CD4-positive, CD25-positive, alpha-beta regulatory T cell (primary cell): ENCODE data around the gene VSTM2B. TPM values are rescaled to one million over a fixed set of nuclear protein-coding genes. Genes with fewer than 3 reads are reported as not detected.

Experiments
- ATAC-seq, 2 donors: fragments of 150-1000 bp; cut with Tn5 transposase; one replicate each; pipeline ENCODE4 v1.10.0; 2021; ENCODE audit warnings: low read depth in 2 of 2, moderate number of reproducible peaks in 2 of 2, moderate library complexity in 1 of 2
- DNase-seq, 3 donors: peaks; one replicate each; pipeline versions ENCODE4 v3.0.0 to v3.0.0-alpha.2; 2012 to 2022; ENCODE audit warnings: mixed read lengths in 1 of 3
- H3K27ac ChIP-seq: one replicate; pipeline ENCODE4 v1.7.0; 2013; ENCODE audit warnings: mild to moderate bottlenecking, low read length; ENCODE audit not compliant: insufficient read depth, poor library complexity, severe bottlenecking
- H3K27me3 ChIP-seq: one replicate; pipeline ENCODE4 v1.7.0; 2013; ENCODE audit warnings: low read length; ENCODE audit not compliant: control insufficient read depth, insufficient read depth
- H3K36me3 ChIP-seq: one replicate; pipeline ENCODE4 v1.7.0; 2013; ENCODE audit warnings: mild to moderate bottlenecking, low read length, moderate library complexity; ENCODE audit not compliant: control insufficient read depth, insufficient read depth
- H3K4me1 ChIP-seq: 2 replicates; pipeline ENCODE4 v1.7.0; 2013; ENCODE audit warnings: mild to moderate bottlenecking, low read length; ENCODE audit not compliant: insufficient read depth, control insufficient read depth, poor library complexity, severe bottlenecking
- H3K4me3 ChIP-seq: one replicate; pipeline ENCODE4 v1.7.0; 2013; ENCODE audit warnings: low read depth, mild to moderate bottlenecking, low read length, moderate library complexity
- H3K9me3 ChIP-seq, 2 experiments: 1 replicate in 1 of 2; 2 replicates in 1 of 2; pipeline ENCODE4 v1.7.0; 2013; ENCODE audit warnings: low read length in 2 of 2, mild to moderate bottlenecking in 1 of 2, moderate library complexity in 1 of 2; ENCODE audit not compliant: control insufficient read depth in 2 of 2
- H3K27ac Mint-ChIP-seq, 3 donors: one replicate each; pipeline ENCODE4 v1.8.0; 2020 to 2022; ENCODE audit warnings: mild to moderate bottlenecking in 3 of 3, mixed read lengths in 3 of 3, moderate library complexity in 2 of 3
- H3K27me3 Mint-ChIP-seq: one replicate; pipeline ENCODE4 v1.8.0; 2022; ENCODE audit warnings: mild to moderate bottlenecking, mixed read lengths
- H3K36me3 Mint-ChIP-seq: one replicate; pipeline ENCODE4 v1.8.0; 2020; ENCODE audit warnings: mixed read lengths
- H3K4me1 Mint-ChIP-seq, 4 donors: one replicate each; pipeline ENCODE4 v1.8.0; 2020 to 2022; ENCODE audit warnings: mixed read lengths in 4 of 4, mild to moderate bottlenecking in 1 of 4
- H3K4me3 Mint-ChIP-seq, 4 donors: one replicate each; pipeline ENCODE4 v1.8.0; 2020 to 2022; ENCODE audit warnings: mild to moderate bottlenecking in 4 of 4, mixed read lengths in 4 of 4, moderate library complexity in 3 of 4
- H3K9me3 Mint-ChIP-seq, 7 donors: one replicate each; pipeline ENCODE4 v1.8.0; 2020 to 2022; ENCODE audit warnings: mixed read lengths in 7 of 7, mild to moderate bottlenecking in 3 of 7, moderate library complexity in 2 of 7
- polyA plus RNA-seq, 4 donors: library from polyadenylated mRNA; unstranded; fragments of 300-500 nt; fragmentation: Illumina TruSeq; gene quantifications; one replicate each; pipeline ENCODE4 v1.2.3, GENCODE V29; 2021
- total RNA-seq: library from RNA; stranded (reverse); gene quantifications from one replicate; pipeline ENCODE4 v1.2.3, GENCODE V29; 2022

VSTM2B gene
- total and polyA plus RNA-seq, 5 donors from 2014 or later: not detected

GRCh38 chr19:29489172-29489951, 36.4 kb upstream of the VSTM2B start:
- Histone ChIP-seq H3K4me3 (no peak overlapping the region), H3K36me3 (no peaks in the 10 kb centered on the region), H3K27me3 (peaks cover 8% of the 10 kb centered on the region), H3K4me1 (no peaks in the 10 kb centered on the region), H3K9me3 (no peaks in the 10 kb centered on the region), H3K27ac (no peak overlapping the region)
- H3K4me3 Mint-ChIP-seq: no peak overlapping the region
- DNase-seq (no peak), ATAC-seq (no peak)
- peaks cover 0 to 7% (median 0%) of the 10 kb centered on the region in 7 donors for H3K9me3 Mint-ChIP-seq
- H3K27me3 Mint-ChIP-seq: peaks cover 35% of the 10 kb centered on the region
- no peaks in the 10 kb centered on the region for H3K36me3 Mint-ChIP-seq
- H3K4me1 Mint-ChIP-seq: no peaks in the 10 kb centered on the region
- H3K27ac Mint-ChIP-seq: no peak overlapping the region

- Histone ChIP-seq H3K27ac (no peak overlapping the region), H3K4me1 (no peaks in the 10 kb centered on the region), H3K9me3 (no peaks in the 10 kb centered on the region), H3K4me3 (no peak overlapping the region), H3K27me3 (peaks cover 8% of the 10 kb centered on the region), H3K36me3 (no peaks in the 10 kb centered on the region)
- Mint-ChIP-seq H3K27ac (no peak overlapping the region), H3K27me3 (peaks cover 32% of the 10 kb centered on the region), H3K9me3 (peaks cover 0 to 4% (median 0%) of the 10 kb centered on the region in 7 donors), H3K4me1 (no peaks in the 10 kb centered on the region), H3K4me3 (no peak overlapping the region), H3K36me3 (no peaks in the 10 kb centered on the region)
- DNase-seq: no peak
- ATAC-seq: no peak
These were observed 34.3 kb upstream of the VSTM2B start for GRCh38 chr19:29491491-29491890.

- no peaks in the 10 kb centered on the region for H3K36me3 Mint-ChIP-seq
- H3K9me3 ChIP-seq: no peaks in the 10 kb centered on the region
These were observed 33.7 kb upstream of the VSTM2B start for GRCh38 chr19:29491995-29492577.

GRCh38 chr19:29492769-29493168, 33.0 kb upstream of the VSTM2B start:
- Mint-ChIP-seq H3K4me3 (no peak overlapping the region), H3K27ac (peak overlapping the region in 1 of 3 donors; percentile 43), H3K4me1 (no peaks in the 10 kb centered on the region), H3K9me3 (peaks cover 0 to 5% (median 0%) of the 10 kb centered on the region in 7 donors), H3K36me3 (no peaks in the 10 kb centered on the region), H3K27me3 (peaks cover 32% of the 10 kb centered on the region)
- peaks cover 8% of the 10 kb centered on the region for H3K27me3 ChIP-seq
- H3K4me1 ChIP-seq: no peaks in the 10 kb centered on the region
- H3K36me3 ChIP-seq: no peaks in the 10 kb centered on the region
- no peak for DNase-seq
- no peak overlapping the region for H3K4me3 ChIP-seq
- ATAC-seq: no peak
- H3K9me3 ChIP-seq: no peaks in the 10 kb centered on the region
- no peak overlapping the region for H3K27ac ChIP-seq

More at GRCh38 chr19:29491995-29492577, 33.7 kb upstream of the VSTM2B start:
- H3K4me3 Mint-ChIP-seq: no peak overlapping the region
- H3K4me1 Mint-ChIP-seq: no peaks in the 10 kb centered on the region
- ATAC-seq (no peak), DNase-seq (no peak)
- peaks cover 32% of the 10 kb centered on the region for H3K27me3 Mint-ChIP-seq
- Histone ChIP-seq H3K27me3 (peaks cover 8% of the 10 kb centered on the region), H3K27ac (no peak overlapping the region), H3K4me3 (no peak overlapping the region), H3K36me3 (no peaks in the 10 kb centered on the region), H3K4me1 (no peaks in the 10 kb centered on the region)
- H3K27ac Mint-ChIP-seq: peak overlapping the region in 1 of 3 donors; percentile 82
- peaks cover 0 to 5% (median 0%) of the 10 kb centered on the region in 7 donors for H3K9me3 Mint-ChIP-seq

- Histone ChIP-seq H3K4me3 (no peak overlapping the region), H3K4me1 (no peaks in the 10 kb centered on the region), H3K27me3 (peaks cover 8% of the 10 kb centered on the region), H3K9me3 (no peaks in the 10 kb centered on the region), H3K36me3 (no peaks in the 10 kb centered on the region), H3K27ac (no peak overlapping the region)
- no peak overlapping the region for H3K27ac Mint-ChIP-seq
- H3K4me3 Mint-ChIP-seq: no peak overlapping the region
- no peaks in the 10 kb centered on the region for H3K36me3 Mint-ChIP-seq
- DNase-seq (no peak), ATAC-seq (no peak)
- H3K9me3 Mint-ChIP-seq: peaks cover 0 to 5% (median 0%) of the 10 kb centered on the region in 7 donors
- H3K27me3 Mint-ChIP-seq: peaks cover 23% of the 10 kb centered on the region
- H3K4me1 Mint-ChIP-seq: no peaks in the 10 kb centered on the region
These were observed 30.7 kb upstream of the VSTM2B start for GRCh38 chr19:29495091-29495490.

DNA sequence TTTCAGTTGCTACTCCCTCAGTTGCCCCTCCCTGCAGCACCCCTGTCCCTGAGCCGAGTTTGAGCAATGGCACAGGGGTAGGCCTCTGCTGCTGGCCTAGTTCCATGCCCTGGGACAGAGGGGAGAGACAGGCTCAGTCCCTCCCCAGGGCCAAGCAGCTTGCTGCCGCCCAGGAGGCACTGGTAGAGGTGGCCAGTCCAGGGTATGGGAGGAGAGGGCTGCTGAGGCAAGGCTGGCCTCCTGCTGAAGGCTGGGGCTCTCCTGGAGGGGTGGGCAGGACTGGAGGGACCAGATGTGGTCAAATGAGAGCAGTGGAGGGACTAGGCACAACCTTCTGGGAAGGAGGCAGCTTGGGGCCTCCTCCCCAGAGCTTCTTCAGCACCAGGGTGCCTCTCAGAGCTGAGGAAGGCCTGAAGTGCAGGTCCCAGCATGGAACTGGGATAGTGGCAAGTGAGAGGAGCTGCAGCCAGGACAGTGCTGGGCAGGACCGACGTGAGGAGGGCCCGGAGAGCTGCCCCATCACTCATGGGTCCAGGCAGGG, 29.8 kb upstream of the VSTM2B start:
- Histone ChIP-seq H3K36me3 (no peaks in the 10 kb centered on the region), H3K9me3 (no peaks in the 10 kb centered on the region), H3K27ac (no peak overlapping the region), H3K4me3 (no peak overlapping the region), H3K4me1 (no peaks in the 10 kb centered on the region), H3K27me3 (peaks cover 4% of the 10 kb centered on the region)
- H3K27ac Mint-ChIP-seq: no peak overlapping the region
- no peak overlapping the region for H3K4me3 Mint-ChIP-seq
- no peaks in the 10 kb centered on the region for H3K4me1 Mint-ChIP-seq
- ATAC-seq (no peak), DNase-seq (no peak)
- peaks cover 19% of the 10 kb centered on the region for H3K27me3 Mint-ChIP-seq
- H3K9me3 Mint-ChIP-seq: peaks cover 0 to 7% (median 0%) of the 10 kb centered on the region in 7 donors
- H3K36me3 Mint-ChIP-seq: no peaks in the 10 kb centered on the region

DNA sequence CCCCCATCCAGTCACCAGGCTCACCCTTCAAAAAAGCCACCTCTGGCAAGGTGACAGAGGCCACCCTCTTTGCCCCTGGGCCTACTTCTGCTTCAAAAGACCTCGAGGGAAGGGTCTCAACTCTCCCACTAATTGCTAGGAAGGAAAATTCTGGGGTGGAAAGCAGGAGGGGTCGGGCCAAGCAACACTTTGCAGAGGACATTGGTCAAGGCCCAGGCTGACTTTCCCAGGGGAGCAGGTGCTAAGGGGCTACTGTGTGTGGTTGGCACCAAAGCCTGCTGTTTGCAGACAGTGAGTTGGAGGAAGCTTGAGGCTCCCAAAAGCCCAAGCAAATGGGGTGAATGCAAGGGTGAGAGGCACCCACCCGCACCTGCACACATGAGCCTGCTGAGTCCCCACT, 28.6 kb upstream of the VSTM2B start:
- no peaks in the 10 kb centered on the region for H3K36me3 Mint-ChIP-seq
- ATAC-seq (no peak), DNase-seq (no peak)
- Histone ChIP-seq H3K4me3 (no peak overlapping the region), H3K4me1 (no peaks in the 10 kb centered on the region), H3K27me3 (peaks cover 2% of the 10 kb centered on the region), H3K9me3 (no peaks in the 10 kb centered on the region), H3K27ac (no peak overlapping the region), H3K36me3 (no peaks in the 10 kb centered on the region)
- H3K9me3 Mint-ChIP-seq: peaks cover 0 to 7% (median 0%) of the 10 kb centered on the region in 7 donors
- H3K4me3 Mint-ChIP-seq: no peak overlapping the region
- no peaks in the 10 kb centered on the region for H3K4me1 Mint-ChIP-seq
- no peak overlapping the region for H3K27ac Mint-ChIP-seq
- H3K27me3 Mint-ChIP-seq: peaks cover 10% of the 10 kb centered on the region
